ENCODE data around the gene ANKRD13A. TPM values are rescaled to one million over a fixed set of nuclear protein-coding genes. Genes with fewer than 3 reads are reported as not detected.

Gene ANKRD13A
- total and polyA plus RNA-seq, 2 donors (not counting 1 experiment from before 2014, with no cell fraction given), result 150 to 185 TPM

- H3K36me3 ChIP-seq (replicated peaks in 1 of 2; ENCODE audit: control extremely low read depth in 1 of 2, control insufficient read depth in 1 of 2, extremely low read depth in 1 of 2, insufficient read depth in 2 of 2, low read length in 1 of 2), result no peaks in the 10 kb centered on the region
- intact Hi-C loops (cut with micrococcal nuclease), result no loop called here
- ATAC-seq (ENCODE audit: low read depth) (no peak), DNase-seq (no peak)
- peaks cover 29 to 34% of the 10 kb centered on the region in 2 donors for H3K4me1 ChIP-seq (ENCODE audit: control insufficient read depth in 2 of 2, insufficient read depth in 2 of 2, low read length in 2 of 2)
- no peak overlapping the region for H3K4me2 ChIP-seq (replicated peaks; ENCODE audit: low read depth, low read length, poor library complexity, severe bottlenecking)
- Mint-ChIP-seq H3K4me3 (no peak overlapping the region), H3K9me3 (ENCODE audit: insufficient read depth) (no peaks in the 10 kb centered on the region), H3K4me1 (peaks cover 31% of the 10 kb centered on the region), H3K27ac (no peak overlapping the region), H3K27me3 (no peaks in the 10 kb centered on the region)
- WGBS (ENCODE audit: insufficient coverage), result no CpG with 5 or more reads among the region's 1 CpG
- no peak for TF ChIP-seq CTCF (IDR thresholded peaks at IDR 0.05)
- TF ChIP-seq EZH2 (IDR thresholded peaks at IDR 0.05; ENCODE audit: borderline replicate concordance, insufficient read depth, low read depth, low read length, poor library complexity, severe bottlenecking), result no peak
- peaks cover 0 to 9% (median 0%) of the 10 kb centered on the region in 3 donors for H3K9me3 ChIP-seq (ENCODE audit: control extremely low read depth in 1 of 3, control insufficient read depth in 2 of 3, insufficient read depth in 1 of 3, low read length in 2 of 3)
- H3K27ac ChIP-seq (ENCODE audit: low read length in 2 of 2), result no peak overlapping the region
- no peaks in the 10 kb centered on the region for H3K27me3 ChIP-seq (replicated peaks in 1 of 4; ENCODE audit: control extremely low read depth in 1 of 4, control insufficient read depth in 3 of 4, insufficient read depth in 4 of 4, low read length in 3 of 4)
- H3K4me3 ChIP-seq (ENCODE audit: control extremely low read depth in 1 of 5, extremely low read depth in 1 of 5, insufficient read depth in 1 of 5, low read depth in 2 of 5, low read length in 4 of 5), result no peak overlapping the region
- H4K20me1 ChIP-seq (ENCODE audit: control insufficient read depth, insufficient read depth, low read length, poor library complexity, severe bottlenecking), result no peaks in the 10 kb centered on the region
- H3K9ac ChIP-seq (ENCODE audit: low read length), result no peak overlapping the region
- no peaks in the 10 kb centered on the region for H3K79me2 ChIP-seq (ENCODE audit: control insufficient read depth, insufficient read depth, low read length)
- no peak overlapping the region for H2AFZ ChIP-seq (ENCODE audit: insufficient read depth, low read depth, low read length, poor library complexity, severe bottlenecking)
- ChIA-PET CTCF (interaction anchor here (1.3 kb wide), 1 partner anchor 812 kb away, joined by 3 read pairs; no protein-coding TSS in a partner anchor), POLR2A (interaction anchor here (0.7 kb wide), 1 partner anchor 26 kb away, joined by 3 read pairs; no protein-coding TSS in a partner anchor)
Measured at GRCh38 chr12:110075880-110076279, 76.7 kb downstream of the ANKRD13A start.

GRCh38 chr12:110077800-110078199 lies 78.6 kb downstream of the ANKRD13A start:
- intact Hi-C loops (cut with micrococcal nuclease), result no loop called here
- H3K9ac ChIP-seq (ENCODE audit: low read length), result no peak overlapping the region
- Mint-ChIP-seq H3K4me3 (no peak overlapping the region), H3K4me1 (peaks cover 30% of the 10 kb centered on the region), H3K27me3 (no peaks in the 10 kb centered on the region), H3K27ac (peak overlapping the region; percentile 1), H3K9me3 (ENCODE audit: insufficient read depth) (no peaks in the 10 kb centered on the region)
- H4K20me1 ChIP-seq (ENCODE audit: control insufficient read depth, insufficient read depth, low read length, poor library complexity, severe bottlenecking), result no peaks in the 10 kb centered on the region
- H3K4me3 ChIP-seq (ENCODE audit: control extremely low read depth in 1 of 5, extremely low read depth in 1 of 5, insufficient read depth in 1 of 5, low read depth in 2 of 5, low read length in 4 of 5), result no peak overlapping the region
- H3K4me1 ChIP-seq (ENCODE audit: control insufficient read depth in 2 of 2, insufficient read depth in 2 of 2, low read length in 2 of 2), result peaks cover 29 to 33% of the 10 kb centered on the region in 2 donors
- ATAC-seq (ENCODE audit: low read depth) (no peak), DNase-seq (no peak)
- no peaks in the 10 kb centered on the region for H3K79me2 ChIP-seq (ENCODE audit: control insufficient read depth, insufficient read depth, low read length)
- H3K9me3 ChIP-seq (ENCODE audit: control extremely low read depth in 1 of 3, control insufficient read depth in 2 of 3, insufficient read depth in 1 of 3, low read length in 2 of 3), result peaks cover 0 to 9% (median 0%) of the 10 kb centered on the region in 3 donors
- 100% methylated on average over 1 of the region's 4 CpGs for WGBS (ENCODE audit: insufficient coverage)
- H3K36me3 ChIP-seq (replicated peaks in 1 of 2; ENCODE audit: control extremely low read depth in 1 of 2, control insufficient read depth in 1 of 2, extremely low read depth in 1 of 2, insufficient read depth in 2 of 2, low read length in 1 of 2), result no peaks in the 10 kb centered on the region
- TF ChIP-seq CTCF (IDR thresholded peaks at IDR 0.05) (no peak), EZH2 (IDR thresholded peaks at IDR 0.05; ENCODE audit: borderline replicate concordance, insufficient read depth, low read depth, low read length, poor library complexity, severe bottlenecking) (no peak)
- H3K27me3 ChIP-seq (replicated peaks in 1 of 4; ENCODE audit: control extremely low read depth in 1 of 4, control insufficient read depth in 3 of 4, insufficient read depth in 4 of 4, low read length in 3 of 4), result no peaks in the 10 kb centered on the region
- POLR2A ChIA-PET, result interaction anchor here (0.6 kb wide), 1 partner anchor 46 kb away, joined by 3 read pairs; no protein-coding TSS in a partner anchor
- H3K27ac ChIP-seq (ENCODE audit: low read length in 2 of 2), result no peak overlapping the region
- no peak overlapping the region for H2AFZ ChIP-seq (ENCODE audit: insufficient read depth, low read depth, low read length, poor library complexity, severe bottlenecking)
- CTCF ChIA-PET, result interaction anchor here (0.8 to 1.1 kb wide), 2 partner anchors 14 to 35 kb away, joined by 3 read pairs; no protein-coding TSS in a partner anchor
- H3K4me2 ChIP-seq (replicated peaks; ENCODE audit: low read depth, low read length, poor library complexity, severe bottlenecking), result no peak overlapping the region
